Nucleus accumbens (tissue), 56 donors: ENCODE measurements around the gene KY.
"Not testable (repeated sequence)": the region's sequence is repeated elsewhere in the genome, so short reads cannot be mapped to it uniquely, and the experiment has no call there.

Source experiments
- DNase-seq, 56 donors: peaks; one replicate each; lab custom pipeline; 2025; lab: John Stamatoyannopoulos, UW

The KY gene

DNA sequence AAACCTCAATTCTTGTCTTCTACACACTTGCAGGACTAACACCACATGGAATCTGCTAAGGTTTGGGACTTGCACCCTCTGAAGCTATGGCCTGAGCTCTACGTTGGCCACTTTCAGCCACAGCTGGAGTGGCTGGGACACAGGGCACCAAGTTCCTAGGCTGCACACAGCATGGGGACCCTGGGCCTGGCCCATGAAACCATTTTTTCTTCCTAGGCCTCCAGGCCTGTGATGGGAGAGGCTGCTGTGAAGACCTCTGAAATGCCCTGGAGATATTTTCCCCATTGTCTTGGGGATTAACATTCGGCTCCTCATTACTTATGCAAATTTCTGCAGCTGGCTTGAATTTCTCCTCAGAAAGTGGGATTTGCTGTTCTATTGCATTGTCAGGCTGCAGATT is 80.9 kb downstream of the KY start:
- not testable (repeated sequence) for DNase-seq

GRCh38 chr3:134568790-134569189 is 82.0 kb downstream of the KY start:
- no peak for DNase-seq

DNA sequence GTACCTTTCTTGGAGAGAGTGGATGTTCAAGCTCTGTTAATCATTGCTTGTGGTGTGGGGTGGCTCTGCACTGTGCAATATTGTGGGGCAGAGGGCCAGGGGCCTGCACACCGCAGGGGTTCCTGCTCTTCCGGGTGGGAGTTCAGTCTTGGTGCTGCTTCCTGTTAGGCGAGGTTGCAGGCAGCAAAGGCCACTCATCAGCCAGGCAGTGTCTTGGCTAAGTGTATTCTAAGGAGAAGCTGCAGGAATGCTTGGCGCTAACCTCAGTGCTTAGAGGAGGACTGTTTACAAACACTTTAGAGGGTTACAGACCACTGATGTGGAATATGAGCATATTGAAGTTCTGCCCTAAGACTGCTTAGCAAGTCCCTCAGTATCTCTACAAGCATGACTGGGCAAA is 83.2 kb downstream of the KY start:
- DNase-seq, result no peak

- DNase-seq, result no peak
Observed at GRCh38 chr3:134564991-134565390, 85.8 kb downstream of the KY start.

DNA sequence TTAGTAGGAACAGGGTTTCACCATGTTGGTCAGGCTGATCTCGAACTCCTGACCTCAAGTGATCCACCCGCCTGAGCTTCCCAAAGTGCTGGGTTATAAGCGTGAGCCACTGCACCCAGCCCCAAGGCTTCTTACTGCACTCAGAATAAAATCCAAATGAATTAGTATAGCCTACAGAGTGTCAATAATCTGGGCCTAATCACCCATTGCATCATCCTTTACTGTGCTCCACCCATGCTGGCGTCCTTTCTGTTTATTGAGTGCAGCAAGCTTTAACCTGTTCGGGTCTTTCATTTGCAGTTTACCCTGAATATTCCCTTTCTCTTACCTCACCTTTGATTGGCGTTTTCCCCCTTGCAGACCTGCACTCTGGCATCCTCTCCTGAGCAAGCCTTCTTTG is 87.2 kb downstream of the KY start:
- DNase-seq, result no peak

DNA sequence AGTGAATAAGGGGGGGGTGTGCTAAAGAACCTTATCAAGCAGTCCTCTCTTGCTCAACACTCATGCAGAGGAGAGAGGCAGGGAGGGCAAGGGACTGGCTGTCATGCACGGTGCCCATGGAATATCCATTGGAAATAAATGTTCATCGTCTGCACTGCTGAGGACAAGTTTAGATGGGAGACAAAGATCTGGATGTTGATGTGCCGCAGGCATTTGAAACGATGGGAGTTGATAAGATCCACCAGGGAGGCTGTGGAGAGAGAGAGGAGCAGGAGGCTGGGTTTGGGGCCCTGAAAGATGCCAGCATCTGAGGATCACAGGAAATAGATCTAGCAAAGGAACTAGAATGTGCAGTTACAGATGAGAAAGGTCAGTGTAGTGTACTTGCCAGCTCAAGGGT is 88.8 kb downstream of the KY start:
- DNase-seq, result no peak

DNA sequence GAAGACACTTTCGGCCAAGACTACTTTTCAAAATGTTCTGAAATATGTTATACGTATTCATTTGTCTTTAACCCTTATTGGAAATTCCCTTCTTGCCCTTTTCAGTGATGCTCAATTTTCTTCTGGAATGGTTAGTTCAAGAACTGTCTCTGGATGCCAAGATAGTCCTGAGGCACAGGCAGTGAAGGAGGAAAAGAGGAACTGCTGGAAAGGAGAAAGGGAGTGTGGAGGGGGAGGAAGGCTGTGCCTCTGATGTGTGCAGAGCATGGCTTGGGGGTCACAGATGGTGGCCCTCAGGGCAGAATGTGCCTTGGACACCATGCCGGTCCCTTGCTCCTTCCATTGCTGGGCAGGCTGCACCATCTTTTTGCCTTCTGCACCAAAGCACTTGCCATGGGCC is 91.2 kb downstream of the KY start:
- no peak for DNase-seq
